HG03378 (cell line): Measurements from ENCODE around the gene UQCRQ.

Source experiments
- ATAC-seq: cut with Tn5 transposase; IDR thresholded peaks from one replicate; pipeline ENCODE4 v1.9.1; 2021; ENCODE audit warnings: mild to moderate bottlenecking, moderate library complexity; ENCODE audit not compliant: unreplicated experiment

UQCRQ gene

GRCh38 chr5:132867046-132867451, 607 bp downstream of the UQCRQ start:
- peak; percentile 3 for ATAC-seq

- no peak for ATAC-seq
Measured at GRCh38 chr5:132868754-132869153, 2.3 kb downstream of the UQCRQ start.

- no peak for ATAC-seq
Measured at GRCh38 chr5:132870801-132871200, 4.4 kb downstream of the UQCRQ start.

- no peak for ATAC-seq
Measured at GRCh38 chr5:132871459-132872284, 5.2 kb downstream of the UQCRQ start.

- no peak for ATAC-seq
Measured at GRCh38 chr5:132872788-132873118, 6.3 kb downstream of the UQCRQ start.

GRCh38 chr5:132873119-132873929, 6.9 kb downstream of the UQCRQ start, which contains the start of gene LEAP2:
Gene LEAP2 (plus strand): TSS chr5:132873668. CDS start chr5:132873695, 27 bp downstream.
- no peak for ATAC-seq

GRCh38 chr5:132873930-132874271, 7.5 kb downstream of the UQCRQ start:
- no peak for ATAC-seq

- no peak for ATAC-seq
Measured at GRCh38 chr5:132876020-132876759, 9.7 kb downstream of the UQCRQ start.

GRCh38 chr5:132877466-132877865, 11.0 kb downstream of the UQCRQ start:
- ATAC-seq, result no peak

- ATAC-seq, result no peak
Measured at GRCh38 chr5:132877938-132878337, 11.5 kb downstream of the UQCRQ start.

- ATAC-seq, result no peak
Measured at GRCh38 chr5:132883261-132883834, 16.9 kb downstream of the UQCRQ start.

- no peak for ATAC-seq
Measured at GRCh38 chr5:132884548-132884947, 18.1 kb downstream of the UQCRQ start.

GRCh38 chr5:132886064-132886823, 19.8 kb downstream of the UQCRQ start:
- no peak for ATAC-seq

GRCh38 chr5:132887283-132887682, 20.8 kb downstream of the UQCRQ start:
- no peak for ATAC-seq

GRCh38 chr5:132889501-132889900, 23.1 kb downstream of the UQCRQ start:
- ATAC-seq, result no peak

- ATAC-seq, result no peak
Measured at GRCh38 chr5:132890817-132891216, 24.4 kb downstream of the UQCRQ start.

GRCh38 chr5:132895719-132896305, 29.4 kb downstream of the UQCRQ start:
- ATAC-seq, result no peak

- no peak for ATAC-seq
Measured at GRCh38 chr5:132896685-132897084, 30.2 kb downstream of the UQCRQ start.

- no peak for ATAC-seq
Measured at GRCh38 chr5:132898094-132898493, 31.7 kb downstream of the UQCRQ start.

- ATAC-seq, result no peak
Measured at GRCh38 chr5:132901036-132901435, 34.6 kb downstream of the UQCRQ start.
